IPS-15b (cell line): ENCODE measurements around the gene UBE2H.
"Not testable (repeated sequence)": the region's sequence is repeated elsewhere in the genome, so short reads cannot be mapped to it uniquely, and the experiment has no call there.

Source experiments
- H3K27me3 ChIP-seq: one replicate; pipeline ENCODE4 v1.6.1; 2013; ENCODE audit warnings: low read length; ENCODE audit not compliant: control insufficient read depth, insufficient read depth
- H3K36me3 ChIP-seq: one replicate; pipeline ENCODE4 v1.6.1; 2013; ENCODE audit warnings: low read length; ENCODE audit not compliant: control insufficient read depth, insufficient read depth
- H3K4me1 ChIP-seq: one replicate; pipeline ENCODE4 v1.6.1; 2013; ENCODE audit warnings: mild to moderate bottlenecking, low read length; ENCODE audit not compliant: control insufficient read depth, insufficient read depth
- H3K4me3 ChIP-seq: one replicate; pipeline ENCODE4 v1.5.1; 2013; ENCODE audit warnings: low read depth, low read length
- H3K9ac ChIP-seq: one replicate; pipeline ENCODE4 v1.6.1; 2013; ENCODE audit warnings: low read depth, mild to moderate bottlenecking, low read length
- H3K9me3 ChIP-seq: one replicate; pipeline ENCODE4 v1.6.1; 2013; ENCODE audit warnings: mild to moderate bottlenecking, low read length; ENCODE audit not compliant: control insufficient read depth, insufficient read depth

The UBE2H gene

DNA sequence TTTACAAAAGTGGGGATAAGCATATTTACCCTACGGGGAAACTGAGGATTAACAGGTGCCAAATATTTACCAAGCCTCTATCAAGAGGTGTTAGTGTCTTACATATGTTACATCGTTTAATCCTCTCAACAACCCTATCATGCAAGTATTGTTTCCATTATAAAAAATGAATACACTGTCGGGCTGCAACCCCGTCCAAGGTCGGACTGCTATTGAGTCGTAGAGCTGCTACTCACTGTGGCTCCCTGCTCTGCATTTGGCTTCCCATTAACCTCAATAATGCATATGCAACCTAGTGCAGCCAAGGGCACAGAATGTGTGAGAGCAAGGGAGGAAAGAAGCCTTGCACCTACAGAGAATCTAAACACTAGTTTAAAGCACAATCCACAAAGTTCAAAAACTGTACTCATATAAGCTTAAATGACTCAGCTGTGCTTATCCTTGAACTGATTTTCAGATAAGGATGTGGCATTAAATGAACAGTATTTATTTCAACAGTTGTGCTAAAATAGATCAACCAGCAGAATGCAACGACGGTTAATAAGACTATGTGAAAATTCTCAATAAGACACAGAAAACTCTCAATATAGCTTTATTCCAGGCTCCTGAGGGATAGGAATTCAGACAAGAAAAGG lies 49.9 kb downstream of the UBE2H start:
- H3K4me1 ChIP-seq, result no peaks in the 10 kb centered on the region
- no peak overlapping the region for H3K9ac ChIP-seq
- H3K9me3 ChIP-seq, result no peaks in the 10 kb centered on the region
- no peaks in the 10 kb centered on the region for H3K36me3 ChIP-seq
- no peaks in the 10 kb centered on the region for H3K27me3 ChIP-seq
- no peak overlapping the region for H3K4me3 ChIP-seq

DNA sequence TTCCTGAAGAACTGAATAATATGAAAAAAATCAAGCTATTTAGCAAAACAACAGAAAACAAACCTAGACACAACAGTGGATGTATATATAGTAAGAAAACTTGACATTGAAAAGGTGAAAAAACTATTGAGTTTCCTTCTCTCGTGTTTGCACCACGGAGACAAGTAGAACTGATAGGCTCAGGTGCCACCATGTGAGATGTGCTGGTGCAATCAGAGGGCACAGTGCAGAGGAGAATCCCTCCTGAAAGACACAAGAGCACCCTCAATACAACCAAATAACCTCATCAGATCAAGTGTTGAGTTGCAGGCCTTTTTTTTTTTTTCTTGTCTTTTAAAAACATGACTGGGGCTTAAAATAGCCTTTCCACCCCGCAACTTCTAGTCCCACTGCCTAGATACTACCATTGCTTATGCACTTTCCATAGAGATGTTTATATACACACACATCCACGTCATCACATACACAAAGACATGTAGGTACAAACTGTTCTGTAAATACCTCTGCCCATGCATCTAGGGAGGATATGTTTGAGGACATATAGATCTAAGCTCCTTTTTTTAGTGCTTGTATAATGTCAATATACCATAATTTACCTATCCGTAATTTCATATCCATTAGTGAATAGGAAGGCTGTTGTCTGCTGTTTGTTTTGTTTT lies 54.1 kb downstream of the UBE2H start:
- Histone ChIP-seq H3K27me3 (no peaks in the 10 kb centered on the region), H3K36me3 (no peaks in the 10 kb centered on the region), H3K4me3 (no peak overlapping the region), H3K4me1 (no peaks in the 10 kb centered on the region), H3K9me3 (no peaks in the 10 kb centered on the region), H3K9ac (no peak overlapping the region)

DNA sequence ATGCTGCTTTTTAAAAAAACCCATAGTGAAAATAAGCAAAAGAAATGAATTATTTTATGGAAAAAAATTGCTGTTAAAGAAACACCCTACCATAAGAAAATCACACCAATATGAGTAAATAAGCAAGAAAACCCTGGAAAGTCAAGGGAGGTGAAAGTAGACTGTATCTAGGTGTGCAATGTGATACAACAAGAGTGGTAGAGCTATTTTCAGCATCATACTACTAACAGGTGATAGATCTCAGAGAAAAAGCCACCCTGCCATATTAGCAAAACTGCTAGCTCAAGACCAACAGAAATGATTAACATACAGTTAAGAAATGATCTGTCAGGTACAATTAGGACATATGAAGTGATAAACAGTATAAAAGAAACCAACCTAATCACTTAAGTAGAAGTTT lies 54.8 kb downstream of the UBE2H start:
- Histone ChIP-seq H3K4me3 (no peak overlapping the region), H3K27me3 (no peaks in the 10 kb centered on the region), H3K36me3 (no peaks in the 10 kb centered on the region), H3K9ac (no peak overlapping the region), H3K4me1 (no peaks in the 10 kb centered on the region), H3K9me3 (no peaks in the 10 kb centered on the region)

DNA sequence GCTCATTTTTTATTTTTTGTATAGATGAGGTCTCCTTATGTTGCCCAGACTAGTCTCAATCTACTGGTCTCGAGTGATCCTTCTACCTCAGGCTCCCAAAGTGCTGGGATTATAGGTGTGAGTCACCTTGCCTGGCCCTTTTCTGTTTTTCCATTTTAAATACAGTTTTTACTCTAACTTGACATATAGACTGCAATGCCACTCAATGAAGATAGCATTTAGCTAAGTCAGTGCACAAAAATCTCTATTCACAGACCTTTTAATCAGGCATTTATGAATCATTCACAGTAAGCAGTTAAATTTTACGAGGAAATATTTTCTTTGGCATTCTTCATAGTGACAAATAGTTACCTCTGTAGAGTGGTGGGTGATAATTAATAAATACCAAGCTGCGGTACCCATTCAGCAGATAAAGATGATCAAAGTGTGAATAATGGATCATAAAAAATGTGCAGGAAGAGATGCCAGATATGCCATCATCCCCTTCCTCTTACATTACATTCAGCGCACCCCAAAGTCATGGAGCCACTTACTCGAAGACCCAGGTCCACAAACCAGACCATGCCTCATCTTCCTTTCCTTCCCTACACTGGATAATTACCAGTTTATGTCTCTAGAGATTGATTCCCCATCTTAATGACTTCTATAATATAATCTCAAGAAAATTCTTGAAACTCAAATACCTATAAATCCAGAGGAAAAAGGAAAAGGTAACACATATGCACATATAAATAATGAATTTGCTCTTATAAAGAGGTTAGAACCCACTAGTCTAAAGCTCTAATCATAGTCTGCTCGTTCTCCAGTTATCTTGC lies 56.0 kb downstream of the UBE2H start:
- no peak overlapping the region for H3K4me3 ChIP-seq
- no peaks in the 10 kb centered on the region for H3K27me3 ChIP-seq
- no peaks in the 10 kb centered on the region for H3K4me1 ChIP-seq
- no peak overlapping the region for H3K9ac ChIP-seq
- no peaks in the 10 kb centered on the region for H3K36me3 ChIP-seq
- H3K9me3 ChIP-seq, result no peaks in the 10 kb centered on the region

DNA sequence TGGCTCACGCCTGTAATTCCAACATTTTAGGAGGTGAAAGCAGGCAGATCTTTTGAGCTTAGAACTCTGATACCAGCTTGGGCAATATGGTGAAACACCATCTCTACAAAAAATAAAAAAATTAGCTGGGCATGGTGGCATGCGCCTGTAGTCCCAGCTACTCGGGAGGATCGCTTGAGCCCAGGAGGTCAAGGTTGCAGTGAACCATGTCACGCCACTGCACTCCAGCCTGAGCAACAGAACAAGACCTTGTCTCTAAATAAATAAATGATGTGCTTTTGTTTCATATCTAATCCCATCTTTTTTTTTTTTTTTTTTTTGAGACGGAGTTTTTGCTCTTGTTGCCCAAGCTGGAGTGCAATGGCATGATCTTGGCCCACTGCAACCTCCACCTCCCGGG lies 58.6 kb downstream of the UBE2H start:
- H3K4me3 ChIP-seq, H3K36me3 ChIP-seq, H3K27me3 ChIP-seq, H3K9me3 ChIP-seq, H3K9ac ChIP-seq, H3K4me1 ChIP-seq: not testable (repeated sequence)

DNA sequence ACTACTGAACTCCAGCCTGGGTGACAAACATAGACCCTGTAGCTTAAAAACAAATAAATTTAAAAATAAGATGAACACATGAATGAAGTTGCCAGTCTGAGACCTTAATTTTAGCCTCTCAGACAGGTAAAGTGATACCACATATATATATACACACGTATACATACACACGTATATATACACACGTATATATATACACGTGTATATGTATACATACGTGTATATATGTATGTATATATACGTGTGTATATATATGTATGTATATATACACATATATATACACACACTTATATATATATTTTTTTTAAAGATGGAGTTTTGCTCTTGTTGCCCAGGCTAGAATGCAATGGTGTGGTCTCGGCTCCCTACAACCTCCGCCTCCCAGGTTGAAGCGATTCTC lies 62.7 kb downstream of the UBE2H start:
- H3K9me3 ChIP-seq, result no peaks in the 10 kb centered on the region
- peaks cover 3% of the 10 kb centered on the region for H3K36me3 ChIP-seq
- no peaks in the 10 kb centered on the region for H3K27me3 ChIP-seq
- no peak overlapping the region for H3K4me3 ChIP-seq
- H3K9ac ChIP-seq, result no peak overlapping the region
- no peaks in the 10 kb centered on the region for H3K4me1 ChIP-seq

DNA sequence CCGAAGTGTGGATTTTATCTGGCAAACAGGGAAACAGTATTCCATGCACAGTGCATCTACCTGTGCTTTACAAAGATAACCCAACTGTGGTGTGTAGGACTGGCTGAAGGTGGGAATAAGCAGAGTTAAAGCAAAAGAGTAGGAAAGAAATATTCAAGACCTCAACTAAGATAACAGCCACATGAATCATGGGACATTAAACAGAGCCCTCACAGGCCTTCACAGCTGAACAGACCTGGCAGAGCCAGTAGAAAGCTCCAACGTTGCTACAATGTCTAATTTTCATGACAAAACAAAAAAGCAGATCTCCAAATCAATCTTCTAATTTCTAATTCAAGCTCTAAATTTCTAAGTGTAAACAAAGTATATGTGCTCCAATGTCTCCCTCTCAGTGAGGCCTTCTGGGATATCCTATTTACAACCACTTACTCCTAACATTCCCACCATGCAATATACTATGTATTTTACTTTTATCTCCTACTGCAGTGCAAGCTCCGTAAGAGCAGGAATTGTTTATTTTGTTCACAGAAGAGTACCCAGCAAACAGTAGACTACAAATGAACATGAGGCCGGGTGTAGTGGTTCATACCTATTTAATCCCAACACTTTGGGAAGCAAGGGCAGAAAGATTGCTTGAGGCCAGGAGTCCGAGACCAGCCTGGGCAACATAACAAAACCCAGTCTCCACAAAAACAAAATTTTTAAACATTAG lies 63.5 kb downstream of the UBE2H start:
- H3K4me3 ChIP-seq, result no peak overlapping the region
- no peaks in the 10 kb centered on the region for H3K4me1 ChIP-seq
- no peaks in the 10 kb centered on the region for H3K9me3 ChIP-seq
- no peak overlapping the region for H3K9ac ChIP-seq
- no peaks in the 10 kb centered on the region for H3K27me3 ChIP-seq
- peaks cover 3% of the 10 kb centered on the region for H3K36me3 ChIP-seq

DNA sequence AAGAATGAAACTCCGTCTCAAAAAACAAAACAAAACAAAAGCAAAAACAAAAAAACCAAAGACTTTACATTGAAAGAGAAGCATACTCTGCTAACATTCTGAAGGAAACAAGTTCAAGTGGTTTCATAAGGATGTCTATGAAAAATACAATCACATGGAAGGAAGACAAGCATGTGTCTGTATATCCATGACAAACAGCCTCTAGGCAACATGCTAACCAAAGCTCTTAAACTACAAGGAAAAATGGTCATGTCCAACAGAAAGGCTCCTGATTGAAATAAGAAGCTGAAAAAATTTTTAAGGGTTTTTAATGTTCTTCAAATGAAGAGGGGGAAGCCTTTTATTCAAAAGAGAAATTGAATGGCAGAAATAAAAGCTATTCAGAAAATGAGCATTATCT lies 64.9 kb downstream of the UBE2H start:
- no peak overlapping the region for H3K9ac ChIP-seq
- H3K27me3 ChIP-seq, result no peaks in the 10 kb centered on the region
- peaks cover 3% of the 10 kb centered on the region for H3K36me3 ChIP-seq
- H3K4me3 ChIP-seq, result no peak overlapping the region
- H3K4me1 ChIP-seq, result no peaks in the 10 kb centered on the region
- H3K9me3 ChIP-seq, result no peaks in the 10 kb centered on the region

DNA sequence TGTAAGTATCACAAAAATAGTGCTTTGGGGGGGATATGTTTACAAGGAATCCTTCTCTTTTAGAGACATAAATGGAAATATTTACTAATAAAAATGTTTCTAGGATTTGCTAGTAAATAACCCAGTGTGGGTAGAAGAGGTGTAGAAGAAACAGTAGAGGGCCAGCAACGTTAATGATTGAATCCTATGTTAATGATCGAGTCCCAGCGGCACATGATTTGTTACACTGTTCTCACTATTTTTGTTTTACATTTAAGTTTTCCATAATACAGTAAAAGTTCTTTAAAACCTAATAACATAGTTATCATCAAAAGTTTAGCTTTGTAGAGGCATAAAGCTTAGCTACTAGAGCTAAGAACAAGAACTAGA lies 66.0 kb downstream of the UBE2H start:
- peaks cover 6% of the 10 kb centered on the region for H3K4me1 ChIP-seq
- H3K9ac ChIP-seq, result no peak overlapping the region
- H3K36me3 ChIP-seq, result peaks cover 3% of the 10 kb centered on the region
- H3K4me3 ChIP-seq, result no peak overlapping the region
- H3K27me3 ChIP-seq, result no peaks in the 10 kb centered on the region
- no peaks in the 10 kb centered on the region for H3K9me3 ChIP-seq

DNA sequence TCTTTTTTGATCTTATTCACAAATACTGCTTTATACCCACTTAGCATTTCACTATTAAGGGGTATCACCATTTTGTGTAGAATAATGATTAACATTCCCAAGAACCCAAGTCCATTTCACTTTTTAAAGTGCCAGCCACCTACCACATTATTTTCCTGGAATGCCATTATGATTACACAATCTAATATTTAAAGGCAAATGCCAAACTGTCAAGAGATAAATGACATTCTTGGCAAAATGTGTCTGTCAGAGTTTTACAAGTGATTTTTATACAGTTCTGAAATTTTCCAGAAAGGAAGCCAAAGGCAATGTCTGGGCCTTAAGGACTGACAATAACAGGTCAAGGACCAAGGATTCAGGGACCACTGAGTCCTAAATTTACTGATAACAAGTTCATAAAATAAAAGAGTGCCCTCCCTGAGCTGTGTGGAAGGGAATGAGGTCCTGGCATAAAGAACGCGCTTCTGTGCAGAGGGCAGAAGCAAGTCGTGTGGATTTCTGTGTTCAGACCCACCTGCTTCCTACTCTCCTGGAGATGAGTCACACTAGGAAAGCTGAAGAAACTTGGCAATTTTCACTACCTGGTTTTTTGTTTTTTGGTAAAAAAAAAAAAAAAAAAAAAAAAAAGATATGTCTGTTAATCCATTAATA lies 66.5 kb downstream of the UBE2H start:
- Histone ChIP-seq H3K9ac (no peak overlapping the region), H3K27me3 (no peaks in the 10 kb centered on the region), H3K36me3 (peaks cover 3% of the 10 kb centered on the region), H3K4me1 (peaks cover 6% of the 10 kb centered on the region), H3K4me3 (no peak overlapping the region), H3K9me3 (no peaks in the 10 kb centered on the region)

DNA sequence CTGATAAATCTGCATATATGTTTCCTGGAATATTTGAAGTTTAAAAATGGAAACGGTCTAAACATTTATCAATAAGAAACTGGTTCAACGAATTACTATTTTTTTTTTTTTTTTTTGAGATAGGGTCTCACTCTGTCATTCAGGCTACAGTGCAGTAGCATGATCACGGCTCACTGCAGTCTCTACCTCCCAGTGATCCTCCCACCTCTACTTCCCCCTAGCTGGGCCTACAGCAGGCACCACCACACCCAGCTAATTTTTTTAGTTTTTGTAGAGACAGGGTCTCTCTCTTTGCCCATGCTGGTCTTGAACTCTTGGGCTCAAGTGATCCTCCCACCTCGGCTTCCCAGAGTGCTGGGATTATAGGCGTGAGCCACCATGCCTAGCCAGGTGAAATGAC lies 68.3 kb downstream of the UBE2H start:
- Histone ChIP-seq H3K4me1 (peaks cover 16% of the 10 kb centered on the region), H3K9me3 (no peaks in the 10 kb centered on the region), H3K4me3 (no peak overlapping the region), H3K9ac (no peak overlapping the region), H3K36me3 (no peaks in the 10 kb centered on the region), H3K27me3 (no peaks in the 10 kb centered on the region)
